GM23338 (cell line): ENCODE results near the gene FURIN. TPM values are rescaled to one million over a fixed set of nuclear protein-coding genes. Genes with fewer than 3 reads are reported as not detected.

ENCODE experiments used
- ATAC-seq: fragments of 200-7000 bp; cut with Tn5 transposase; 3 replicates; pipeline ENCODE4 v1.9.1; 2020
- DNase-seq: peaks from one replicate; pipeline ENCODE4 v3.0.0-alpha.2; 2015; ENCODE audit warnings: low spot score
- H2AFZ ChIP-seq: fragments of 200-600 bp; sonication (generic); 2 replicates; pipeline ENCODE4 v1.8.0; 2016; ENCODE audit warnings: antibody characterized with exemption, mild to moderate bottlenecking, moderate library complexity
- H3F3A ChIP-seq: fragments of 200-600 bp; sonication (generic); replicated peaks from 2 replicates; pipeline ENCODE4 v1.8.0; 2017; ENCODE audit warnings: antibody characterized with exemption, mixed run types, low read depth
- H3K27ac ChIP-seq: fragments of 200-600 bp; sonication (generic); 2 replicates; pipeline ENCODE4 v1.6.1; 2016; ENCODE audit warnings: low read depth
- H3K27me3 ChIP-seq: fragments of 200-600 bp; sonication (generic); 2 replicates; pipeline ENCODE4 v1.8.0; 2016; ENCODE audit warnings: mild to moderate bottlenecking, mixed run types, moderate library complexity; ENCODE audit not compliant: insufficient read depth
- H3K36me3 ChIP-seq: fragments of 200-600 bp; sonication (generic); 2 replicates; pipeline ENCODE4 v1.8.0; 2016; ENCODE audit warnings: mild to moderate bottlenecking; ENCODE audit not compliant: insufficient read depth
- H3K4me1 ChIP-seq: fragments of 200-600 bp; sonication (generic); 2 replicates; pipeline ENCODE4 v1.8.0; 2016; ENCODE audit warnings: mild to moderate bottlenecking, moderate library complexity; ENCODE audit not compliant: insufficient read depth
- H3K4me2 ChIP-seq: fragments of 200-600 bp; sonication (generic); 2 replicates; pipeline ENCODE4 v1.7.1; 2017; ENCODE audit warnings: mixed run types
- H3K4me3 ChIP-seq: fragments of 200-600 bp; sonication (generic); 2 replicates; pipeline ENCODE4 v1.6.1; 2016; ENCODE audit warnings: mixed run types
- H3K79me2 ChIP-seq: fragments of 200-600 bp; sonication (generic); replicated peaks from 2 replicates; pipeline ENCODE4 v1.8.0; 2017; ENCODE audit warnings: mild to moderate bottlenecking; ENCODE audit not compliant: insufficient read depth
- H3K9me2 ChIP-seq: fragments of 200-600 bp; sonication (generic); 2 replicates; pipeline ENCODE4 v1.8.0; 2017; ENCODE audit not compliant: insufficient read depth
- H4K20me1 ChIP-seq: fragments of 200-600 bp; sonication (generic); replicated peaks from 2 replicates; pipeline ENCODE4 v1.8.0; 2017; ENCODE audit warnings: mild to moderate bottlenecking; ENCODE audit not compliant: insufficient read depth
- H3K27ac Mint-ChIP-seq: 2 replicates; pipeline ENCODE4 v1.8.0; 2020; ENCODE audit warnings: inconsistent platforms, mild to moderate bottlenecking, moderate library complexity, mixed read lengths
- H3K27me3 Mint-ChIP-seq: 3 replicates; pipeline ENCODE4 v1.8.0; 2022; ENCODE audit warnings: low read depth, mild to moderate bottlenecking, moderate library complexity, mixed read lengths, inconsistent platforms; ENCODE audit not compliant: insufficient read depth, poor library complexity
- H3K36me3 Mint-ChIP-seq: 3 replicates; pipeline ENCODE4 v1.8.0; 2021; ENCODE audit warnings: low read depth, mild to moderate bottlenecking, inconsistent platforms, moderate library complexity, mixed read lengths
- H3K4me1 Mint-ChIP-seq: 3 replicates; pipeline ENCODE4 v1.8.0; 2020; ENCODE audit warnings: mild to moderate bottlenecking, inconsistent platforms, mixed read lengths
- H3K4me3 Mint-ChIP-seq: 3 replicates; pipeline ENCODE4 v1.8.0; 2021; ENCODE audit warnings: moderate library complexity, mild to moderate bottlenecking, inconsistent platforms, mixed read lengths
- H3K9me3 Mint-ChIP-seq: 3 replicates; pipeline ENCODE4 v1.8.0; 2020; ENCODE audit warnings: moderate library complexity, mild to moderate bottlenecking, inconsistent platforms, mixed read lengths
- CREB1 ChIP-seq: fragments of 250-450 bp; sonication (Bioruptor Pico); IDR thresholded peaks from 2 replicates; pipeline ENCODE4 v1.5.0; 2020; ENCODE audit warnings: low read depth, mild to moderate bottlenecking, moderate library complexity
- EZH2 ChIP-seq: fragments of 200-600 bp; sonication (generic); IDR thresholded peaks from one replicate; pipeline ENCODE4 v1.8.0; 2017; ENCODE audit warnings: antibody characterized with exemption, mild to moderate bottlenecking, low read depth; ENCODE audit not compliant: unreplicated experiment
- EZH2phosphoT487 ChIP-seq: fragments of 200-600 bp; sonication (generic); IDR thresholded peaks from one replicate; pipeline ENCODE4 v1.8.1; 2018; ENCODE audit warnings: antibody characterized with exemption; ENCODE audit not compliant: unreplicated experiment
- JUNB ChIP-seq: IDR thresholded peaks from one replicate; pipeline ENCODE4 v1.6.1; 2016; ENCODE audit warnings: antibody characterized with exemption; ENCODE audit not compliant: unreplicated experiment
- POLR2AphosphoS5 ChIP-seq: IDR thresholded peaks from 2 replicates; pipeline ENCODE4 v1.6.1; 2016; ENCODE audit warnings: antibody characterized with exemption, low read depth
- REST ChIP-seq: IDR thresholded peaks from one replicate; pipeline ENCODE4 v1.6.1; 2018; ENCODE audit warnings: antibody characterized with exemption; ENCODE audit not compliant: unreplicated experiment
- STAT1 ChIP-seq: IDR thresholded peaks from one replicate; pipeline ENCODE4 v1.6.1; 2016; ENCODE audit warnings: antibody characterized with exemption; ENCODE audit not compliant: unreplicated experiment
- ZNF114 ChIP-seq: fragments of 250-450 bp; sonication (Bioruptor Pico); IDR thresholded peaks from 2 replicates; pipeline ENCODE4 v1.5.0; 2020; ENCODE audit warnings: mild to moderate bottlenecking, moderate library complexity
- ZNF331 ChIP-seq: fragments of 250-450 bp; sonication (Bioruptor Pico); IDR thresholded peaks from 2 replicates; pipeline ENCODE4 v1.5.0; 2020; ENCODE audit warnings: low read depth, mild to moderate bottlenecking, moderate library complexity
- ZNF462 ChIP-seq: fragments of 250-450 bp; sonication (Bioruptor Pico); IDR thresholded peaks from 2 replicates; pipeline ENCODE4 v1.5.0; 2020; ENCODE audit warnings: mild to moderate bottlenecking, moderate library complexity
- polyA plus RNA-seq: library from polyadenylated mRNA; unstranded; fragments of >200 nt; fragmentation: Nextera tagmentation; extraction: Ambion mirVana; gene quantifications from 2 replicates; pipeline ENCODE4 v1.2.1, GENCODE V29; 2016
- total RNA-seq: library from RNA; depleted of rRNA; stranded (reverse); fragments of >200 nt; shearing (Covaris generic); gene quantifications from 2 replicates; pipeline ENCODE4 v1.2.3, GENCODE V29; 2014
- TF ChIP-seq, protein P1 (sequence below): IDR thresholded peaks from 2 replicates; pipeline ENCODE4 v1.6.1; 2016; ENCODE audit warnings: antibody characterized with exemption
- TF ChIP-seq, protein P2 (sequence below), 2 experiments: fragments of 200-600 bp in 1 of 2; sonication (generic) in 1 of 2; conservative IDR thresholded peaks; 2 replicates each; pipeline versions ENCODE4 v1.5.1 to v1.6.1; 2016 to 2017; ENCODE audit warnings: antibody characterized with exemption in 2 of 2, low read depth in 2 of 2, mild to moderate bottlenecking in 2 of 2, moderate library complexity in 1 of 2

The FURIN gene
- total and polyA plus RNA-seq, 2 experiments from 2014 or later = 6.3 to 20.9 TPM

- DNase-seq (no peak), ATAC-seq (no peak)
- Histone ChIP-seq H3K27ac (no peak overlapping the region), H3K4me1 (no peaks in the 10 kb centered on the region), H3K9me2 (no peaks in the 10 kb centered on the region), H3K27me3 (no peaks in the 10 kb centered on the region), H3K4me2 (no peak overlapping the region), H3K79me2 (no peaks in the 10 kb centered on the region), H3K36me3 (no peaks in the 10 kb centered on the region), H4K20me1 (no peaks in the 10 kb centered on the region), H3K4me3 (no peak overlapping the region), H2AFZ (no peak overlapping the region), H3F3A (no peaks in the 10 kb centered on the region)
- TF ChIP-seq CREB1 (CRISPR knock-in tag) = no peak
- TF ChIP-seq STAT1 = no peak
- no peak for TF ChIP-seq REST
- TF ChIP-seq ZNF331 (CRISPR knock-in tag) = no peak
- no peak for TF ChIP-seq EZH2phosphoT487
- TF ChIP-seq EZH2 = no peak
- no peak for TF ChIP-seq JUNB
- TF ChIP-seq, protein P1, sequence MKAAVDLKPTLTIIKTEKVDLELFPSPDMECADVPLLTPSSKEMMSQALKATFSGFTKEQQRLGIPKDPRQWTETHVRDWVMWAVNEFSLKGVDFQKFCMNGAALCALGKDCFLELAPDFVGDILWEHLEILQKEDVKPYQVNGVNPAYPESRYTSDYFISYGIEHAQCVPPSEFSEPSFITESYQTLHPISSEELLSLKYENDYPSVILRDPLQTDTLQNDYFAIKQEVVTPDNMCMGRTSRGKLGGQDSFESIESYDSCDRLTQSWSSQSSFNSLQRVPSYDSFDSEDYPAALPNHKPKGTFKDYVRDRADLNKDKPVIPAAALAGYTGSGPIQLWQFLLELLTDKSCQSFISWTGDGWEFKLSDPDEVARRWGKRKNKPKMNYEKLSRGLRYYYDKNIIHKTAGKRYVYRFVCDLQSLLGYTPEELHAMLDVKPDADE = no peak
- TF ChIP-seq ZNF462 = no peak
- TF ChIP-seq, protein P2, sequence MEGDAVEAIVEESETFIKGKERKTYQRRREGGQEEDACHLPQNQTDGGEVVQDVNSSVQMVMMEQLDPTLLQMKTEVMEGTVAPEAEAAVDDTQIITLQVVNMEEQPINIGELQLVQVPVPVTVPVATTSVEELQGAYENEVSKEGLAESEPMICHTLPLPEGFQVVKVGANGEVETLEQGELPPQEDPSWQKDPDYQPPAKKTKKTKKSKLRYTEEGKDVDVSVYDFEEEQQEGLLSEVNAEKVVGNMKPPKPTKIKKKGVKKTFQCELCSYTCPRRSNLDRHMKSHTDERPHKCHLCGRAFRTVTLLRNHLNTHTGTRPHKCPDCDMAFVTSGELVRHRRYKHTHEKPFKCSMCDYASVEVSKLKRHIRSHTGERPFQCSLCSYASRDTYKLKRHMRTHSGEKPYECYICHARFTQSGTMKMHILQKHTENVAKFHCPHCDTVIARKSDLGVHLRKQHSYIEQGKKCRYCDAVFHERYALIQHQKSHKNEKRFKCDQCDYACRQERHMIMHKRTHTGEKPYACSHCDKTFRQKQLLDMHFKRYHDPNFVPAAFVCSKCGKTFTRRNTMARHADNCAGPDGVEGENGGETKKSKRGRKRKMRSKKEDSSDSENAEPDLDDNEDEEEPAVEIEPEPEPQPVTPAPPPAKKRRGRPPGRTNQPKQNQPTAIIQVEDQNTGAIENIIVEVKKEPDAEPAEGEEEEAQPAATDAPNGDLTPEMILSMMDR (conservative IDR thresholded peaks at IDR 0.05; ENCODE audit: low read depth in 2 of 2) = no peak
- no peak for TF ChIP-seq ZNF114 (CRISPR knock-in tag)
- TF ChIP-seq POLR2AphosphoS5 = no peak
- Mint-ChIP-seq H3K36me3 (peaks cover 5% of the 10 kb centered on the region), H3K9me3 (no peaks in the 10 kb centered on the region), H3K27me3 (peaks cover 6% of the 10 kb centered on the region), H3K4me1 (peaks cover 6% of the 10 kb centered on the region), H3K27ac (no peak overlapping the region), H3K4me3 (no peak overlapping the region)
Measured at GRCh38 chr15:90913398-90913944, 45.1 kb downstream of the FURIN start.
